Measurements from ENCODE around the gene HIVEP1.

HIVEP1 gene

DNA sequence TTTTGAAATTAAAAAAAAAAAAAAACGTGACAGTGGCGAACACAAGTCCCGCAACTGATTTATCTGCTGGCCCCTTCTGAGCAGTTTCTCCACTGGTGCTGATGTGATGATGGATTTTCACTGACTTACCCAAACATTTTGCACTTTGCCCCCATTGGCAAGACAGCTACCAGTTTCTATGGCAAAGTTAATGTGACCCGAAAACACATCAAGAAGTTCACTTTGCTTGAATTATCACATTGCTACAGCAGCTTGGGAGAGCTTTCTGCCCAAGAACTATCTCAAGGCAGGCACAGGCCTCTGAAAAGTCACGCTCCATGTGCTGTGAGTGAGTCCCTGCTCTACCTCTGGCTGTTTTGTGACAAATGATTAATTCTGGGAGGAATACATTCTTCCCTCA, 150.1 kb downstream of the HIVEP1 start:
- TF ChIP-seq, protein P1, sequence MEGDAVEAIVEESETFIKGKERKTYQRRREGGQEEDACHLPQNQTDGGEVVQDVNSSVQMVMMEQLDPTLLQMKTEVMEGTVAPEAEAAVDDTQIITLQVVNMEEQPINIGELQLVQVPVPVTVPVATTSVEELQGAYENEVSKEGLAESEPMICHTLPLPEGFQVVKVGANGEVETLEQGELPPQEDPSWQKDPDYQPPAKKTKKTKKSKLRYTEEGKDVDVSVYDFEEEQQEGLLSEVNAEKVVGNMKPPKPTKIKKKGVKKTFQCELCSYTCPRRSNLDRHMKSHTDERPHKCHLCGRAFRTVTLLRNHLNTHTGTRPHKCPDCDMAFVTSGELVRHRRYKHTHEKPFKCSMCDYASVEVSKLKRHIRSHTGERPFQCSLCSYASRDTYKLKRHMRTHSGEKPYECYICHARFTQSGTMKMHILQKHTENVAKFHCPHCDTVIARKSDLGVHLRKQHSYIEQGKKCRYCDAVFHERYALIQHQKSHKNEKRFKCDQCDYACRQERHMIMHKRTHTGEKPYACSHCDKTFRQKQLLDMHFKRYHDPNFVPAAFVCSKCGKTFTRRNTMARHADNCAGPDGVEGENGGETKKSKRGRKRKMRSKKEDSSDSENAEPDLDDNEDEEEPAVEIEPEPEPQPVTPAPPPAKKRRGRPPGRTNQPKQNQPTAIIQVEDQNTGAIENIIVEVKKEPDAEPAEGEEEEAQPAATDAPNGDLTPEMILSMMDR (IDR thresholded peaks at IDR 0.05), result no peak
- no peak for TF ChIP-seq ZFX (IDR thresholded peaks at IDR 0.05; ENCODE audit: borderline replicate concordance)
- no peak overlapping the region for H3K27ac ChIP-seq

DNA sequence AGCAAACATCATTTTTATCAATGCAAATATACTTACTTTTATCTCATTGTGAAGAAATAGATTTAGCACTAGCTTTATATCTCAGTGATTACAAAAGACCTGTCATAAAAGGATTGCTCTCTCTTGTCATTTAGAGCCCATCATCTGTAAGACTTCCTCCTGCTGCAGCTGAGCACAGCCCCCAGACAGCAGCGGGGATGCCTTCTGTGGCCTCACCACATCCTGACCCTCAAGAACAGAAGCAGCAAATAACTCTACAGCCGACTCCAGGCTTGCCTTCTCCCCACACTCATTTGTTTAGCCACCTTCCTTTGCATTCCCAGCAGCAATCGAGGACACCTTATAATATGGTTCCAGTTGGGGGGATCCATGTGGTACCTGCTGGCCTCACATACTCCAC, 151.0 kb downstream of the HIVEP1 start:
- TF ChIP-seq ZFX (IDR thresholded peaks at IDR 0.05; ENCODE audit: borderline replicate concordance), result no peak
- TF ChIP-seq, protein P1 (IDR thresholded peaks at IDR 0.05), result no peak
- no peak overlapping the region for H3K27ac ChIP-seq

DNA sequence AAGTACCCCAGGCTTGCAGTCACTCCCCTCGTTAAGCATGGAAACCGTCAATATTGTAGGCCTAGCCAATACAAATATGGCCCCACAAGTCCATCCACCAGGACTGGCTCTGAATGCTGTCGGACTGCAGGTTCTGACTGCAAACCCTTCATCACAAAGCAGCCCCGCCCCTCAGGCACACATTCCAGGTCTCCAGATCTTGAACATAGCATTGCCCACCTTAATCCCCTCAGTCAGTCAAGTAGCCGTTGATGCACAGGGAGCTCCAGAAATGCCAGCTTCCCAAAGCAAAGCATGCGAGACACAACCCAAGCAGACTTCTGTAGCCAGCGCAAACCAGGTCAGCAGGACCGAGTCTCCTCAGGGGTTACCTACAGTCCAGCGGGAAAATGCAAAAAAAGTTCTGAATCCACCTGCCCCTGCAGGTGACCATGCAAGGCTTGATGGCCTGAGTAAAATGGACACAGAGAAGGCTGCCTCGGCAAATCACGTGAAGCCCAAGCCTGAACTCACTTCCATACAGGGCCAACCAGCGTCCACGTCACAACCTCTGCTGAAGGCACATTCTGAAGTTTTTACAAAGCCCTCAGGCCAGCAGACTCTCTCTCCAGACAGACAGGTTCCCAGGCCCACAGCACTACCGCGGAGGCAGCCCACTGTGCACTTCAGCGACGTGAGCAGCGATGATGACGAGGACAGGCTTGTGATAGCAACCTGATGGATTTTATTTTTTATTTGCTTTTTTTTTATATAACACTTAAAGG, 151.8 kb downstream of the HIVEP1 start:
- H3K27ac ChIP-seq, result no peak overlapping the region
- TF ChIP-seq, protein P1 (IDR thresholded peaks at IDR 0.05), result no peak
- no peak for TF ChIP-seq ZFX (IDR thresholded peaks at IDR 0.05; ENCODE audit: borderline replicate concordance)

DNA sequence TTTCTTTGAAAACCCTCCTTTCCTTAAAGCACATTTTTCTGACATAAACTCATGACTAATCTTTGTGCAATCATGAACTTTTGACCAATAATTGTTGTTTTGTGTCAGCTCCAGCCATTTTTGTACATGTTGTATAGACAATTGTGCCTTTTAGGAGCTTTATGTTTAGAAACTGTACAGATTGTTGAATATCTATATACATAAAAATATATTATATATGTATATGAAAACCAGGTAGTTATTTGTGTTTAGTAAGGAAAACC, 152.3 kb downstream of the HIVEP1 start:
- TF ChIP-seq, protein P1 (IDR thresholded peaks at IDR 0.05), result no peak
- TF ChIP-seq ZFX (IDR thresholded peaks at IDR 0.05; ENCODE audit: borderline replicate concordance), result no peak
- H3K27ac ChIP-seq, result no peak overlapping the region

DNA sequence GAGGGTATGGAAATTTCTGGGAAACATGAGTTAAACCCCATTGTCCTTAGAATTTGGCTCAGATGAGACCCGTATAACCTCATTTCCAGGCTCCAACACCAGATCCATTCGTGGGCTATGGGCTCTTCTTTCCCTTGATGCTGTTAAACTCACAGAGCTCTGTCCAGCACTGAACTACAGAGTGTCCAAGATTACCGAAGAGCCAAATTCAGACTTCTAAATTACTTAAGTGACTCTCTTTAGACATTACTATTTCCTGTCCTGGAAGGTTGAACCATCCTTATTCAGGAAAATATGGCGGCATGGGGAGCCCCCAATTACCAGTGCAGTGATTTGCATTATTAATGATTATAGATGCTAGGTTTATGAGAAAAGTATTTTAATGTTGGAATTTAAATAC, 153.2 kb downstream of the HIVEP1 start:
- no peak overlapping the region for H3K27ac ChIP-seq
- no peak for TF ChIP-seq ZFX (IDR thresholded peaks at IDR 0.05; ENCODE audit: borderline replicate concordance)

DNA sequence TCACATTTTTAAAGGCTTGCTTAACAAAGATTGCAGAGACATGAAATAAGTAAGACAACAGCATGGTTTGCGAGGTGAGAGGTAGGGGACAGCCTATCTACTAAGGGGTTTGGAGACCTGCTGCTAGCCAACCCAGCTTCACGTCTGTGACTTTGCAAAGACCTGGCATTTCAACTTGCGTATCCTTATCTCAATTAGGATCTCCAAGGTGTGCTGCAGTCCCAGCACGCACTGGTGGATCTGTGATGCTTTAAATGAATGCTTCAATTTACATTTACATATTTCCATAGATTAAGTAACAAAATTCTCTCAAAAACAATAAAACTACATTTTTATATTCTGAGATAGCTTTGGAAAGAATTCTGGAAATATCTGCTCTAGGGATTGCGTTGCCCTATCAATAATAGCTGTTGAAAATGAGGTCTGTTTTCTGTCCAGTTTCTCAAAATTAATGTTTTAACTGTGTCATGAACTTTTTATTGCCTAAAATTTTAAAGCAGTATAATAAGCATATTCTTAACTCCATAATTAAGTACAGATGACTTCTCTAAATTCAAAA, 153.7 kb downstream of the HIVEP1 start:
- H3K27ac ChIP-seq, result no peak overlapping the region
- TF ChIP-seq ZFX (IDR thresholded peaks at IDR 0.05; ENCODE audit: borderline replicate concordance), result no peak
- TF ChIP-seq, protein P1 (IDR thresholded peaks at IDR 0.05), result no peak

DNA sequence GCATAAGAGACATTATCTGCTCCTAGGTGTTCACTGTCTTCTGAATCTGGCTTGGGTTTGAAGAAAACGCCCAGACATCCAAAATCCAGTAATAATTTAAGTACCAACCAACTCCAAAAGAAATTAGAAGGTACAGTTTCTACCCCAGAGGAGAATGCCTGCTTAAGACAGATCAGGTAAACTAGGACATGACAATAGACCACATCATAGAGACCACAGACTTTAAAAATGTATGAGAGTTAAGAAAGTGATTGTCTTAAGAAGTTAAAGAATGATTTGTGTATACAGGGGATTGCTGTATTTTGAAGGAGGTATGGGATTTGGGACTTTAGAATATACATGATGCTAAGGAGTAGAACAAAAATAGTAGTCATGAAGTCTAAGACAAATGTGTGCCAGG, 157.3 kb downstream of the HIVEP1 start:
- TF ChIP-seq, protein P1 (IDR thresholded peaks at IDR 0.05), result no peak
- TF ChIP-seq ZFX (IDR thresholded peaks at IDR 0.05; ENCODE audit: borderline replicate concordance), result no peak
- H3K27ac ChIP-seq, result no peak overlapping the region
